HG02943 (cell line): ENCODE data around the gene CDH23.

Experiments
- ATAC-seq: cut with Tn5 transposase; IDR thresholded peaks from one replicate; pipeline ENCODE4 v1.9.1; 2021; ENCODE audit warnings: mild to moderate bottlenecking, low read depth, moderate library complexity; ENCODE audit not compliant: unreplicated experiment

CDH23 gene

DNA sequence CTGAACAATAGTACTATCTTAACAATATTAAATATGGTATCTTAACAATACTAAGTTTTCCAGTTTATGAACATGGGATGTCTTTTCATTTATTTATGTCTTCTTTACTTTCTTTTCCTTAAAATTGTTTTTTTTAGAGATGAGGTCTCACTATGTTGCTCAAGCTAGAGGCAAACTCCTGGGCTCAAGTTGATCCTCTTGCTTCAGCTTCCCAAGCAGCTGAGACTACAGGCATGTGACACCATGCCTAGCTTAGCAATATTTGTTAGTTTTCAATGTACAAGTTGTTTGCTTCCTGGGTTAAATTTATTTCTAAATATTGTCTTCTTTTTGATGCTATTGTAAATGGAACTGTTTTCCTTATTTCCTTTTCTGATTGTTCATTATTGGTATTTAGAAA is 16.9 kb downstream of the CDH23 start:
- no peak for ATAC-seq

DNA sequence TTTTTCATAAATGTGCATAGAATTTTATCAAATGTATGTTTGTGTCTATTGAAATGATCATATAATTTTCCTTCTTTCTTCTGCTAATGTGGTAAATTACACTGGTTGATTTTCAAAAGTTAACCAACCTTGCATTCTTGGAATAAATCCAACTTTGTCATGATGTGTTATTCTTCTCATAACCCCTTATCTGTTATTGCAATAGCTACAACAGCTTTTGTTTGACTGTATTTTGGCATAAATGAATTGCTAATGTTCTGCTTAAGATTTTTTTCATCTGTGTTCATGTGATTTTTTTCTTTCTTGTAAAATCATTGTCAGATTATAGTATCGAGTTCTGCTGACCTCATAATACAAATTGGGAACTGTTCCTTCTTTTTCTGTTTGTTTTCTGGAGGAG is 17.6 kb downstream of the CDH23 start:
- ATAC-seq = no peak

DNA sequence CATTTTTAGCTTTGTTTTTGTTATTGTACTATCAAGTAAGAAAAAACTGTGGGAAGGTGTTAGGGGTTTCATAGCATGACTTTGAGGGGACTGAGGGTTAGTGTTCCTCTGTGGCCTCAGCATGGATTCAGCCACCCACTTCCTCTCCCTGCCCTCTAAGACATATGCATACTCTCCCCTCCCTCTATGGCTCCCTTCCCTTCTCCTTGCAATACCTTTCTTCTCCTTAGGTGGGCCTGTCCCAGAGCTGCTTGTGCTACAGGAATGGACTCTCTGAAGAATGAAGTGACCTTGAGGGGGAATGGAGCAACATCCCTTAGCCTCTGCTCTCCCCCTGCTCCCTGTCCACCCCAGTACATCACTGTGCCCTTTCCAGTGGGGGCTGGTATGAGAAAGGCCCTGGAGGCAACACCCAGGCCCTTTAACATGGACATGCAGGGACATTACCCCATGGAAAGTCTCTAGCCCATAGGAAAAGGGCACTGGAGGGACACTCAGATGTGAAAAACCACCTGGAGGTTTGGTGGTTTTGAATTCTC is 22.4 kb downstream of the CDH23 start:
- no peak for ATAC-seq

DNA sequence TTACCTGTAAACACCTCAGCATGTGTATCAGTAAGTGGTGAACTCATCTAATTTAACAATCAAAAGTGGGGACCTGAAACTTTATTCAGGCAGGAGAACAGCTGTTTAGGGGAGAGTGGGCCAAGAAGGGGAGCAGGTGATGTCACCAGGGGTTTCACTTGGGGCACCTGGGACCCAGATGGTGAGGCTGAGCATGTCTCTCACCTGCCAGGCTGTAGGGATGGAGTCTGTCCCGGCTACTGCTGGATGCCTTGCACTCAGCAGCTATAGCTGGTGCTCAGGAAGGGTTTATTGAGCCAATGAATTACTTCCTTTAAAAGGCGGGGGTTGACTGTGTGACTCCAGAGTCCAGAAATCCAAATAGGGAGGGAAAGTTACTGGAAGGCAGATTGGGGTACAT is 23.0 kb downstream of the CDH23 start:
- ATAC-seq = no peak

DNA sequence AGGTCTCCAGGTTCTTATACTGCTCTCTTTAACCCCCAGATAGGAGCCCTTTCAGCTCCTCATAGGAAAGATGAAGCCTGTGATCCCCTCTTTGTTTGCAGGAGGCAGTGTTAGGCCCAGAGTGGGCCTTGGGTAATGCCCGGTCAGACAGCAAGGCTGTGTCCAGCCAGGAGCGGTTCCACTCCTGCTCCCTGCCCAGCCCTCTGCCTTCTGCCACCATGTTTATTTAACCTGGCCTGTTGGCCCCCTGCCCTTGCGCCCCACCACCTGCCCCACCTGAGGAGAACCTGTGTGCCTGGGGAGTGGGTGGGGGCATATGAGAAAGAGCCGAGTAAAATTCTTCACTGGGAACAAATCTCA is 24.3 kb downstream of the CDH23 start:
- no peak for ATAC-seq

DNA sequence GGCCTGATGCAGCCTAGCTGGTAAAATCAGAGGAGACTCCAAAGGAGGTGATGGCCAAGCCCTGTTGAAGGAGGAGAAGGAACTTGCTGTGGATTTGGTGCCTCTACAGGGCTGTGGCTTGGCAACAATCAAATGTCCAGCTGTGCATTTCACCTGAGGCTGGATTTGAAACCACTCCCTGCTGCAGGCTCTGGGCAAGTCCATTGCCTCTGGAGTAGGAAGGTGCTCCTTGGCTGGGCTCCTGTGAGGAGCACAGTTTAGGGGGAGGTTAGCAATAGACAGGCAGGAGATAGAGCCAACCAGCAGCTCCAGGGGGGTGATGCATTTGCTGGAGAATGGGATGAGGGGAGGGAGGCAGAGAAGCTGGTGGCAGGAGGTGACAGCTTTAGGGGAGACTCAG is 26.5 kb downstream of the CDH23 start:
- no peak for ATAC-seq

DNA sequence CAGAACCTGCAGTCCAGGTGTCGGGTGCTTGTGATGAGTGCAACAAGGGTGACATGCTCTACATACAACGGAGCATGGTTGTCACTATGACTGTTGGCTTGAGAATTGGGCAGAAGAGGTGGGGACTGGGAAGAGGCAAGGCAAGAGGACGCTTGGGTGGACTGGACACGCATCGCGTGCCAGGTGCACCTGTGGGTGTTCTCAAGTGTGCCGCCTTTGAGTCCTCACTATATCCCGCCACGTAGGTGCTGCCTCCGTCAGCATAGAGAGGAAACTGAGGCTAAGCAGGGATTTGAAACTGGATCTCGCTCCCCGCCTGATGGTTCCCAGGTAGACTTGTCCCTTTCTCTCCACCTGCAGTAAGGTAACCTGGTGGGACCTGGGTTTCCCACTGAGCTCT is 27.2 kb downstream of the CDH23 start:
- no peak for ATAC-seq

DNA sequence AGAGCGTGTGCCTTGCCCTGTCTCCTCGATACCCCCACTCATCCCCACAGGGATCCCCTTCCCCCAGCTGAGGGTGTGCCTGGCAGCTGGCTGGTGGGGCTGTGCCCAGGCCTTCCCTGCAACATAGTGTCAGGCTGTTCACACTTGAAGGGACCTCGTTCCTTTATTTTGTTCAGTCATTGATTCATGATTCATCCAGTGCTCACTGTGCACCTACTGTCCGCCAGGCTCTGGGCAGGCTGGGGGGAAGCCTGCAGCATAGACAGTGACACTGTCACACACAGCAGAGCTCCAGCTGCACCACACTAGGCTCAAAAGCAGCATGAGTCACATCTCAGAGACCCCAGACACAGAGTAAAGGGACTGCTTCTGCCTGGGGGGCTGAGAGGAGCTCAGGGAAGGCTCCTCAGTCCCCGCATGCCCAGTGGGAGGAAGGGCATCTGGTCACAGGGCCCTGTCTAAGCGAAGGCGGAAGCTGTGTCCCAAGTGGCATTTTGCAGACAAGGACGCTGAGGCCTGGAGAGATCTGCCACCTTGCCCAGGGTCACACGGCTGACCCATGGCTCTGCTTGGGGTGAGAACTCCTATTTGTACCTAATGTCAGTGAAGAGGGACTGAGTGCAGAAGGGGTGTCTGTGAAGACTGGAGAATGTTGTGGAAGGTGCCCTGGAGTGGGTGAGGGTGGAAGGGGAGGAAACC is 27.9 kb downstream of the CDH23 start:
- ATAC-seq = no peak

DNA sequence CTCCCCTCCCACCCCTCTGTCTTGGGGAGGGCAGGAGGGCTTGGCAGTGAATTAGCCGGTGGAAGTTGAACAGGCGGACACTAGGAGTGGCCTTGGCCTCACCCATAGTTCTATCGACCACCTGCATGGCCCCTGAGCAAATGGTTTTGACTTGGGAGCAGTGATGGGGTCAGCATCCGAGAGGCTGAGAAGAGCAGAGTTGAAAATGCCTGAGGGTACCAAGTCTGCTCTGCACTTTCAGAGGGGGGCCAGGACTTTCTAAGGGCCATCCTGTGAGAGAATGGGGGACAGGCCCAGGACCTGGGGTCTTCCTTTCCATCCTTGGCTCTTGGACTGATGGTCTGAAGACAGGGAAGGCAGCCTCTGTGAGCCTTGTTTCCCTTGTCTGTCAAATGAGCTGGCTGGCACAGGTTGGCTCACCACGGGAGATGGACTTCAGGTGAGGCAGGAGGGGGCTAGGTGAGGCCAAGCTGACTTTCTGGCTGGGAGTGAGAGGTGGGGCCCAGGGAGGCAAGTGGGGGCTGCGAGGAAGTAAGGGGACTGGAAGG is 29.4 kb downstream of the CDH23 start:
- ATAC-seq = no peak

DNA sequence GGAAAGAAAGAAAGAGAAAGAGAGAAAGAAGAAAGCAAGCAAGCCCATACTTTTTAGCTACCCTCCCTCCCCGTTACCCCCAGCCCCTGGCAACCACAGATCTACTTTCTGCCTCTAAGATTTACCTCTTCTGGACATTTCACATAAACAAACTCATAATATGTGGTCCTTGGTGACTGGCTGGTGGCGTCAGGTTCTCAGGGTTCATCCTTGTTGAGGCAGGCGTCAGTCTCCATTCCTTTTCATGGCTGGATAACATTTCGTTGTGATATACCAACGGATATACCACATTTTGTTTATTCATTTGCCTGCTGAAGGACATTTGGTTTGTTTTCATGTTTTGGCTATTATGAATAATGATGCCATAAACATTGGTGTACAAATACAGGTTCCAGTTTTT is 30.5 kb downstream of the CDH23 start:
- no peak for ATAC-seq

DNA sequence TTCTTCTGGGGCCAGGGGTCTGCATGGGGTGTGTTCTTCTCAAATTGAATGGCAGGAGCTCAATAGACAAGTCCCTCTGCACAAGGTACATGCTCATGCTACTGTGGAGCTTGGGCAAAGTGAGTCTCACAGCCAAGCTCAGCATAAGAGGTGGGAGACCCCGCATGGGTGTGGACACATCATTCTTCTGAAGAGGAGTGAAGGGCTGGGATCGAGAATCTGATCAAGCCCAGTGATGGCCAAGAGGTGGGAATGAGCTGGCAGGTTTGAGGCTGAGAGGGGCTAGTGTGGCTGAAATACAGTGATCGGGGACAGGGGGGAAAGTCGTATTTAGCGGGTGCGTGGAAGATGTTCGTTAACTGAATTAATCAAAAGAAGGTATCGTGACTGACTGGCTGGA is 32.6 kb downstream of the CDH23 start:
- no peak for ATAC-seq

DNA sequence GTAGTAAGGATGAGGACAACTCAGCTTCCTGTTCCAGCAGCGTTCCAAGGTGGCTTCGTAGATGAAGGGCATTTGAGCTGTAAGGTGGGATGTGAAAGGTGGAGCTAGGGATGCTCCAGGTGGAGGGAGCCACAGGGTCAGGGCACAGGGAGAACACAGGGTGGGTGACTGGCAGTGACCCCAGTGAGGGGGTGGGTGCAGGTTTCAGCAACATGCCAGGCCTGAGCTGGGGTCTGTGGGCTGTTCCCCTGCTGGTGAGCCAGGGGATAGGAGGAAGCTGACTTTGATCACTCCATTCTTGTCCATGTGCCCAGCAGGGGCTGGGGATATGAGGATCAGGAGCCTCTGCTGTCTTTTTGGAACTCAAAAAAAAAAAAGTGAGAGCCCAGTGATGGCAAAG is 33.2 kb downstream of the CDH23 start:
- no peak for ATAC-seq

DNA sequence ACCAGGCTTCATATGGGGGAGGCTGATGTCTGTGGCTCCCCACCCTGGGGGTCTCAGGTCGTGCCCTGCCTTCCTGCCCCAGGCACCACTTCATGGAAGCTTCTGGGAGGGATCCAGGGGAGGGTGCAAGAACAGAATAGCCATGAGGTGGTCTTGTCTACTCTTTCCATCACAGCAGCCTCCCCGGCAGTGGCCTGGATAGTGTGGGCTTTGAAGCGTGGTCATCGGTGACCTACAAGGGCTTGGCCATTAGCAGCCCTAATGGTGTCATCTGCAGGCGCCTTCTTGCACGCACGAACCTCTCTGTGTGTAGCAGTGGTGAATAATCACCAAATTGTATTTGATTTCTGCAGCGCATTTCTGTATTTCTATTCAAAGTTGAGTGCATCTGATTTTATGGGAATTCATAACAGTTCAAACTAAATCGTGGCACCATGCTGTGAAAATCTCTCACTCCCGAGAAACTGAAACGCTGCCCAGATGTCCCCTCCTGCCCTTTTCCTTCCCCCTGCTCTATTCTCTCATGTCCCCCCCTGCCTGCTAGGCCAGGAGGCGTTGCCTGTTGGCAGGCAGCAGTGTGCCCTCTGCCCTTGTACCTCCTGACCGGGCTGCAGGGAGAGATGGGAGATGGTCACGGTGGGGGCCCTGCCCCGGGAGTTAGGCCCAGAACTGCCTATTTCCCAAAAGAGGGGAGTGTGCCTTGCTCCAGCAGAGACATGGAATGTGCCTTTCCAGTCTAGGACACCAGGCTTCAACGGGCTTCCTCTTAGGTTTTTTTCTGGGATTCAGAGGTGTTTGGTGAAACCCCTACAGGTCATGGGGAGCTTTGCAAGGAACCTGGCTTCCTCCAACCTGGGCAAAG is 34.8 kb downstream of the CDH23 start:
- ATAC-seq = no peak

DNA sequence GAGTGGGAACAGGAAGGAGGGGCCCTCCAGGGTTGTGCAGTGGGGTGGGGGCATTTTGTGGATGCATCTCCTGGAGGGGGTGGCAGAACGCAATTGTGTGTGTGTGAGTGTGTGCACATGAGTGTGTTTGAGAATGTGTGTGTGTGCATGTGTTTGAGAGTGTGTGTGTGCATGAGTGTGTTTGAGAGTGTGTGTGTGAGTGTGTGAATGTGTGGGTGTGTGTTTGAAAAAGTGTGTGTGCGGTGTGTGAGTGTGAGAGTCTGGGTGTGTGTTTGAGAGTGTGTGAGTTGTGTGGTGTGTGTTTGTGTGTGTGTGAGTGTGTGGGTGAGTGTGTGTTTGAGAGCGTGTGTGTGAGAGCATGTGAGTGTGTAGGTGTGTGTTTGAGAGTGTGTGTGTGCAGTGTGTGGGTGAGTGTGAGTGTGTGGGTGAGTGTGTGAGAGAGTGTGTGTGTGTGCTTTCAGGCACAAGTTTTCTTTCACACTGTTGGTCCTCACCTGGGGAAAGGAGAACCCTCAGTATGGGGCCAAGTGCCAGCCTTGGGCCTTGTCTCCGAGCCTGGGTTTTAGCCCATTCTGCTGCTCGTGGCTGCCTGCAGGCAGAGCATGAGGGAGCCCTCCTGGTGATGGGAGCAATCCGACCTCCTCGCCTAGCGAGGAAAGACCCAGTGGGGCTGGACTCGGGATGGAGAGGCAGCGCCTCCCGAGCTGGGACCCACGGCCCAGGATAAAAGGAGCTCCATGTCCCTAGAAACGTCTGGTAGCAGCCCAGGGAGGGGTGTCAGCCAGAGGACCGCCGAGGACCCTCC is 35.6 kb downstream of the CDH23 start:
- no peak for ATAC-seq

DNA sequence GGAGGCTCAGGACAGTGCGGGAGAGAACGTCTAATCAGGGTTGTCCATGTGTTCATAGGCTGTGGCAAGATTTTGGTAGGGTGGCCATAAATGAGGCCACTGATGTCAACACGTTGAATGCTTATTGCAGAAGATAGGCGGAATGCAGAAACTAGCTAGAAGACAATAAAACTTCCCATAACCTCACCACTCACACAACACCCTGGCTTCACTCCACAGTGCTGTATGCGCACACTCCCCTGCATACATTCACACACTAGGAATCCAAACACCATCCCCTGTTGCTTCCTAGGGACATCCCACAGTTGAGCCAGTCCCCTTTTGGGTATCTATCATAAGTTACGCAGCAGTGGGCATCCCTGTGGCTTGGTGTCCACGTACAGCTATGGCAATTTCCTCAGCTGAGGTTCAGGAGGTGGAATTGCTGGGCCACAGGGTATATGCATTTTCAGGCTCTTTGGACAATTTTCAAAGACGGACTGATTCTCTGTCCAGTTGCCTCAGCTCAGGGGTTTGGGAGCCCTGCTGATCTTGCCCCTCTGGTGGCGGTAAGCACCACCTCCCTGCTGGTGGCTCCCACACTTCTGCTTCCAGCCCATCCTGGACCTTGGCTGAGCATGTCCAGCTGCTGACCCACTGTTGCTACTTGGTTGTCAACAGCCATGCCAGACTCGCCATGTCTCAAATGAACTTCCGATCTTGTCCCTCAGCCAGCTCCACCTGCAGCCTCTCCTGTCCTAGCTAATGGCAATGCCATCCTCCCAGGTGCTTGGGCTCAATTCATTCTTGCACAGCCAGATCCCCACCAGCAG is 36.4 kb downstream of the CDH23 start:
- no peak for ATAC-seq

DNA sequence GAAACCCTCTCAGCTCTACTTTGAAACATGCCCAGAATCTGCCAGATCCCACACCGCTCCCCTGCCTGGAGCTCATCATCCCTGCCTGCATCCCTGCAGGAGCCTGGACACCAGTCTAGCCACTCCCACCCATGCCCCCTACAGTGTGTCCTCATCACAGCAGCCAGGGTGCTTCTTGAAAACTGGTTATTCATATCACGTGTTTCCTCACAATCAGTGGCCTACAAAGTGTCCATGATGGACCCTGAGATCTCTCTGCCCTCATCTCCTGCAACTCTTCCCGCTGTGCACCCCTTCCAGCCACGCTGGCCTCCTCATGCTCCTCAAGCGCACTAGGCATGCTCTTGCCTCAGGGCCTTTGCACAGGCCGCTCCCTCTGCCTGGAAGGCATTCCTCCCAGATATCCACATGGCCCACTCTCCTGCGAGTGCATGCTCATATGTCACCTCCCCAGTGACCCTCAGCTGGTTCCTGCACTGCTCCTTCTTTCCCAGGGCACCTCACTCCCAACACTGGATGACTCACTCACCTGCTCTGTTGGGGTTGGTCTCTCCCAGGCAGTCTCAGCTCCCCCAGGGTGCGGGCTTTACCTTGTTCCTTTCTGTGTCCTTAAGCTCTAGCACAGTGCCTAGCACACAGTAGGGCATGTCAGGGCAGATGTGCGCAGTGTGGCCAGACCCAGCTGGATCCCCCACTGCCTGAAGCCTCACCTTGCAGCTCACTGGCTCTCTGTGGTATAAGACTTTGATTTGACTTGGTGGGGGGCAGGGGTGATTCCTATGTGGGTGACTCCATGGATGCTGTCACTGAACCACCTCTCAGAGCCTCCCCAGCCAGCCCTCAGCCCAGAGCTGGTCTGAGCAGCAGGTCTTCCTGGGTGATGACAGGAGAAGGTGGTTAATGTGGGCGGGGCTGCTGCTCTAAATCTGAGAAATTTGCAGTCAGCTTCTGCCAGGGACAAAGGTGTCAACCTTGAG is 37.3 kb downstream of the CDH23 start:
- no peak for ATAC-seq

DNA sequence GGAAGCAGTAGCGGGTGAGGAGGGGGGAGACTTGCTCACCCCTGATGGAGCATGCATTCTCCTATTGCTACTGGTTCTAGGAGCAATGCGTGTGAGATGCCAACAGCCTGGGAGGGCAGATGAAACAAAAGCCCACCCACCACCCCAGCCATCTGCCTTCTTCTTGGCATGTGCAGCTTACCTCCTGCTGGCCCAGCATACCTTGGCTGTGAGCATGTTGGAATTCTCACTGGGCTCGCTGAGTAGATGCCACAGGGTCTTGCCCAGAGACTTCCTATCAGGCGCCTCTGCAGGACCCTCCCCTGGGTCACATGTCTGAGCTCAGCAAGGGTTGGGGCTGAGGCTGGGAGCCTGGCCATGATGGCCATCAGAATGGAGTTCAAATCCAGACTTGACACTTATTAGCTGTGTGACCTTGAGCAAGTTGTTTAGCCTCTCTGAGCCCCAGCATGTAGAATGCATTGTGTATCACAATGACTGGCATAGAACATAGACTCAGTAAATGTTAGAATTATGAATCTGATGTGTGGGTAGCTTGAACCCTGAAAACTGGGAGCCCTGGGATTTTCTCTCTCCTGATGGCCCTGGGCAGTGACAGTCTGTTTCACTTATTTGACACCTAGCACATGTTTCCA is 38.2 kb downstream of the CDH23 start:
- no peak for ATAC-seq

DNA sequence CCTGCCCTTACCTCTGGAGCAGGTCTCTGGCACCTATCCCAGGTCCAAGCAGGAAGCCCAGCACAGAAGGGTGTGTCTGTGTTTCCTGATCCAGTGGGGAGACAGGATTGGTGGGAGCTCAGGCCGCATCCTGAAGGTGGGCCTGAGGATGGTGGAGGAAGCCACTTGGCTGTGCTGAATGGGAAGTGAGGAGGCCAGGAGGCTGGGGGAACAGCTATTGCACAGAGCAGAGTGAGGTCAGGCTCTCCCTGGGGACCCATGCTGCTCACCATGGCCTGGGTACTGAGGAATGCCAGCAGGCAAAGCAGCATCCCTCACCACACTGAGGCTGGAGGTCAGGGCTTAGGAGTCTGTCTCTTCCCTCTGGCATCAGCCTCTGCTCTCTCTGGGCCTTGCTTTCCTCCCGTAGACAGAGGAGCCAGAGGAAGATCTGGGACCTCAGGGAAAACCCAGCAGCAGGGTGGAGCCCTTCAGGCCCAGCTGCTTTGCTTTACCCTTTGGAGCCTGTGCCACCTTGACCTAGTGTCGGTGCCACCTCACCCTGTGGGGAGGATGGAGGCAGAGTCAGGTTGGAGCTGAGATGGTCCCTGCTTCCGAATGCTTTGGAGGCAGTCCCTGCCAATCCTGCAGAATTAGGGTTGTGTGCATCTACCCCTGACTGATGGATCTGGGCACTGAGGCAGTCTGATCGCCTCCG is 39.0 kb downstream of the CDH23 start:
- no peak for ATAC-seq
